ENCODE measurements around the gene SBK1.

SBK1 gene

GRCh38 chr16:28309811-28310311, 17.5 kb downstream of the SBK1 start:
- H4K20me1 ChIP-seq (ENCODE audit: insufficient read depth, low read length), result no peaks in the 10 kb centered on the region
- H3K79me2 ChIP-seq (ENCODE audit: insufficient read depth, low read length), result no peaks in the 10 kb centered on the region; the same call in 1 of the 2 replicates
- H2AFZ ChIP-seq (ENCODE audit: low read depth, low read length), result peak overlapping the region; percentile 58
- no peak for TF ChIP-seq EZH2 (IDR thresholded peaks at IDR 0.05; ENCODE audit: borderline replicate concordance, low read depth, low read length, severe bottlenecking)
- no peak for TF ChIP-seq CTCF (IDR thresholded peaks at IDR 0.05; ENCODE audit: borderline replicate concordance, extremely low read depth, low read length, poor library complexity, severe bottlenecking)
- H3K4me3 ChIP-seq (ENCODE audit: low read depth in 1 of 2, low read length in 2 of 2), result peak overlapping the region in 1 of 2 experiments; percentile 33; a peak in 2 of 4 replicates
- peaks cover 27% of the 10 kb centered on the region for H3K4me1 ChIP-seq (ENCODE audit: insufficient read depth, low read length)
- no peaks in the 10 kb centered on the region for H3K27me3 ChIP-seq (ENCODE audit: insufficient read depth, low read length, poor library complexity)
- H3K36me3 ChIP-seq (ENCODE audit: insufficient read depth, low read length), result peaks cover 7% of the 10 kb centered on the region; the same call in 1 of the 2 replicates
- DNase-seq, result peak; percentile 97
- peak; percentile 96 for ATAC-seq (ENCODE audit: insufficient read depth, low read depth)
- peak overlapping the region; percentile 63 for H3K4me2 ChIP-seq (ENCODE audit: insufficient read depth, low read length)
- no peaks in the 10 kb centered on the region for H3K9me3 ChIP-seq (ENCODE audit: insufficient read depth, low read length, severe bottlenecking)
- peak overlapping the region; percentile 38 for H3K9ac ChIP-seq (ENCODE audit: low read depth, low read length)
- H3K27ac ChIP-seq (ENCODE audit: low read length), result peak overlapping the region; percentile 87

- H3K27ac ChIP-seq (ENCODE audit: low read length), result peak overlapping the region; percentile 87
- no peak overlapping the region for H2AFZ ChIP-seq (ENCODE audit: low read depth, low read length)
- TF ChIP-seq EZH2 (IDR thresholded peaks at IDR 0.05; ENCODE audit: borderline replicate concordance, low read depth, low read length, severe bottlenecking) (no peak), CTCF (IDR thresholded peaks at IDR 0.05; ENCODE audit: borderline replicate concordance, extremely low read depth, low read length, poor library complexity, severe bottlenecking) (no peak)
- H3K9ac ChIP-seq (ENCODE audit: low read depth, low read length), result no peak overlapping the region
- H3K79me2 ChIP-seq (ENCODE audit: insufficient read depth, low read length), result no peaks in the 10 kb centered on the region; the same call in 1 of the 2 replicates
- ATAC-seq (ENCODE audit: insufficient read depth, low read depth), result no peak
- H3K27me3 ChIP-seq (ENCODE audit: insufficient read depth, low read length, poor library complexity), result no peaks in the 10 kb centered on the region
- peaks cover 6% of the 10 kb centered on the region; the same call in 1 of the 2 replicates for H3K36me3 ChIP-seq (ENCODE audit: insufficient read depth, low read length)
- 0 out of 2 replicates have a peak overlapping the region, but pooled peaks have one; percentile 63 for H3K4me2 ChIP-seq (ENCODE audit: insufficient read depth, low read length)
- no peak overlapping the region for H3K4me3 ChIP-seq (ENCODE audit: low read depth in 1 of 2, low read length in 2 of 2)
- peaks cover 27% of the 10 kb centered on the region for H3K4me1 ChIP-seq (ENCODE audit: insufficient read depth, low read length)
- H4K20me1 ChIP-seq (ENCODE audit: insufficient read depth, low read length), result no peaks in the 10 kb centered on the region
- H3K9me3 ChIP-seq (ENCODE audit: insufficient read depth, low read length, severe bottlenecking), result no peaks in the 10 kb centered on the region
- no peak for DNase-seq
These were observed 18.5 kb downstream of the SBK1 start for GRCh38 chr16:28310796-28311195.

- H3K36me3 ChIP-seq (ENCODE audit: insufficient read depth, low read length), result peaks cover 6% of the 10 kb centered on the region; the same call in 1 of the 2 replicates
- ATAC-seq (ENCODE audit: insufficient read depth, low read depth), result no peak
- H3K4me2 ChIP-seq (ENCODE audit: insufficient read depth, low read length), result no peak overlapping the region
- peaks cover 27% of the 10 kb centered on the region for H3K4me1 ChIP-seq (ENCODE audit: insufficient read depth, low read length)
- DNase-seq, result no peak
- H3K9me3 ChIP-seq (ENCODE audit: insufficient read depth, low read length, severe bottlenecking), result no peaks in the 10 kb centered on the region
- H2AFZ ChIP-seq (ENCODE audit: low read depth, low read length), result no peak overlapping the region
- no peak overlapping the region for H3K9ac ChIP-seq (ENCODE audit: low read depth, low read length)
- no peaks in the 10 kb centered on the region for H3K27me3 ChIP-seq (ENCODE audit: insufficient read depth, low read length, poor library complexity)
- TF ChIP-seq CTCF (IDR thresholded peaks at IDR 0.05; ENCODE audit: borderline replicate concordance, extremely low read depth, low read length, poor library complexity, severe bottlenecking) (no peak), EZH2 (IDR thresholded peaks at IDR 0.05; ENCODE audit: borderline replicate concordance, low read depth, low read length, severe bottlenecking) (no peak)
- no peak overlapping the region for H3K4me3 ChIP-seq (ENCODE audit: low read depth in 1 of 2, low read length in 2 of 2)
- H4K20me1 ChIP-seq (ENCODE audit: insufficient read depth, low read length), result no peaks in the 10 kb centered on the region
- no peaks in the 10 kb centered on the region; the same call in 1 of the 2 replicates for H3K79me2 ChIP-seq (ENCODE audit: insufficient read depth, low read length)
- H3K27ac ChIP-seq (ENCODE audit: low read length), result peak overlapping the region; percentile 87
These were observed 19.1 kb downstream of the SBK1 start for GRCh38 chr16:28311413-28311812.

All from DND-41 (cell line).